GM21515 (cell line): ENCODE data around the gene PEAR1.

ENCODE experiments used
- ATAC-seq: cut with Tn5 transposase; IDR thresholded peaks from one replicate; pipeline ENCODE4 v1.9.1; 2021; ENCODE audit not compliant: unreplicated experiment

The PEAR1 gene

DNA sequence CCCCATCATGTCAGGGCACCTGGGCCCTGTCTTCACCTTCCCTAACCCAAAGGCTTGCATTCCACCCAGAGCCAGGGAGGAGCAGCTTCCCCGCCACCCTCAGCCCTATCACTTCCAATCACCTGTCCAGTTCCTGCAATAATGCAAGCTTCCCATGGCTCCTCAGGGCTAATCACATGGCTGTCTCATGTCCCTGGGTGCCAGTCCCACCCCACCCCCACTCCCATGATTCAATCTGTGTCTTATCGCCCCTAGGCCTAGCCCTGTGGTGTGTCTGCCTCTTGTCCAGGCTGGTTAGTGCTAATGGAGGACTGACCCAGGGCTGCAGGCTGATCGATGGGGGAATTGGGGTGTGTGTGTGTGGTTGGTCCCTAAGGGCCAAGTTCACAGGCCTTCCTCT is 11.0 kb upstream of the PEAR1 start:
- no peak for ATAC-seq

DNA sequence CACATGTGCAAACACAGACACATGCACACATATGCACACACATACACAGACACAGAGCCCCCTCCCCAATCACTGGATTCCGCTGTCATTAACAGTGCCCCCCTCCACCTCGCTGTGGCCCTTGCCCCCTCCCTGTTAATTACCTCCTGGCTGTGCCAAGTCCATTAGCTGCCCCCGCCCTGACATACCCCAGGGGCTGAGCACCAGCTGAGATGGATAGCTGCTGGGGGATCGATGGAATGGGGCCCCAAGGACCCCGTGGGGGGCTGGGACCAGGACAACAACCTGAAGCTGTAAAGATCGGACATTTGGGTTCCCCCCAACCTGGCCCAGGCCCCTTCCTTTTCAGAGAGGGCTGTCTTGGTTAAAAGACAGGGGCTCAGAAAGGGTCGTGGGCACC is 9.6 kb upstream of the PEAR1 start:
- no peak for ATAC-seq

DNA sequence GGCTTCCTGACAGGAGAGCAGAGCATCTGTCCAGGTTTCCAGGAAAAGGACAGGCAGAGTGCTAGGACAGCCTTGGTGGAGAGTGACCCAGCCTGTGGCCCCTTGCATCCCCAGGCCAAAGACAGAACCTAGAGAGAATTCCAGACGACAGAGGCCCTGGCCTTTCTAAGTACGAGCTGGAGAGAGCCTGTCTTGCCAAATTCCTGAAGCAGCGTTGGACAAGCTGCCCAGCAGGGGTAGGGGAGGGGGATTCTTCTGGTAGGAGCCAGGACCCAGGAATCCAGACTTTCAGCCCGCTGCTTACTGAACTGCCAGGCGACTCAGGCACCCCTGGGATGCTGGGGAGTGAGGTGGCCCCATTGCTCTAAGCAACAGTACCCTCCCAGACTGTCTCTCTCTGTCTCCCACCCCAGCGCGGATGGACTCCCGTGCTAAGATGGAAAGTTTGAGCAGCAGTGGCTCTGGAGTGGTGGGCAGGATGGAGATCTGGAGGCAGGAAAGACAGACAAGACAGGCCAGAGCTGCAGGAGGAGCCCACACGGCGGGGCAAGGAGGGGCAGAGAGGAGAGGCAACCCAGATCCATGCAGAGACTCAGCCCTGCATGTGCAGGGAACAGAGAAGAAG is 8.8 kb upstream of the PEAR1 start:
- ATAC-seq, result no peak

DNA sequence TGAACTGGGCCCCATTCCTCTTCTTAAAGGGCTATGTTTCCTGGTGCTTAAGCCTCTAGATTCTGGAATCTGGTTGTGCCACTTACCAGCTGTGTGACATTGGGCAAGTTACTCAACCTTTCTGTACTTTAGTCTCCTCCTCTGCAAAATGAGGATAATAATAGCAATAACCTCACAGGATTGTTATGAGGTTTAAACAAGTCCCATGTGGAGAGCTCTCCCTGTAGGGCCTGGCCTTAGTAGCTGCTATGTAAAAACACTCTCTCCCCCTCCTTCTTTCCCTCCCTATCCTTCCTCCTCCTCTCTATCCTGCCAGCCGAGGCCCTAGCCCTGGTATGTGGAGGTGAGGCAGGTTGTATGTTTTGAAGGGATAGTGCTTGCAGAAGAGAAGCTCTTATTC is 8.2 kb upstream of the PEAR1 start:
- ATAC-seq, result no peak

DNA sequence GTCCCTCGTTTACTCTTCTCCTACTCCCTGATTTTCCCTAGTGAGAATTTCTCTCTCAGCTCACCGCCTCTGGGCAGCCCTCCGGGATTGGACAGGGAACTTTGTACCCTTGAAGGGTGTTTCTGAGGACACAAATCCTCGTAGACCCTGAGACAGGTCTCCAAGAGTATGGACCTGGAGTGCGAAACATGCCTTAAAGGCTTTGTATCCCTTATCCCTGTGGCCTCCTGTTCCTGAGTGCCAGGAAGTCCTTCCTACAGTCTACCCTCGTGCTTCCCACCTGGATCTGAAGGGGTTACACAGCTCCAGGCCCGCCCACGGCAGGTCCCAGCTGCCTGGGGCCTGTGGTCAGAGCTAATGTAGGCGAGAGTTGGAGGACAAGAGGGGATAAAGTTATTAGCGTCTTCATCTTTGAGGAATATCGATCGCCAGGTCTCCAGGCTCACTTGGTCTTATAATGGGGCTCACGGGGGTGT is 7.6 kb upstream of the PEAR1 start:
- no peak for ATAC-seq

DNA sequence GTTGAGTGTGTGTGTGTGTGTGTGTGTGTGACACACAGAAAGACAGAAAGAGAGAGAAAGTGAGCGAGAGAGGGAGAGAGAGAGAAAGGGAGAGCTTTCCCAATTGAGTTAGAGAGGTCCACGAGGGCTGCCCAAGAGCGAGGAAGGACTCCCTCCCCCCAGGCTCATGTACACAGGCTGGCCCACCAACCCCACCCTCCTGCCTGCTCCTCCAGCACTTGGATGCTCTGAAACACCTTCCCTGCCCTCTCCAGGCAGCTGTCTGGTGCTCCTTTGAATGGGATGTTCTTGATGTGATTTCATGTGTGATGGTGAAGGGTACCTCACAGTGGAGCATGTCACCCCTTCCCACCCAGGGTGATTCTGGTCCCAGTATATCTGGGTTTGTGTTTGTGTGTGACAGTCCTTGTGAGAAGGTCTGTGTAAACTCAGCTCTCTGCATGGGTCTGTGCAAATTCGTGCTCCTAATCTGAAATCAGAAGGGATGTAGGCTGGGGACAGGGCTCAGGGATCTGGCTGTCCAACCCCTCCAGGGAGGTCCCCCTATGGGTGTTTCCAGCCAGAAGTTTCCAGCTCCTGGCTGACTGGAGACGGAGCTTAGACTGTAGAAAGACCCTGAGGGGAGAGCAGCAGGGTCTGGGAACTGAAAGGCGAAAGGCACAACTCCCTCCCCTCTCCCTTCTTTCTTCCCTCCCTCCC is 6.8 kb upstream of the PEAR1 start:
- no peak for ATAC-seq

DNA sequence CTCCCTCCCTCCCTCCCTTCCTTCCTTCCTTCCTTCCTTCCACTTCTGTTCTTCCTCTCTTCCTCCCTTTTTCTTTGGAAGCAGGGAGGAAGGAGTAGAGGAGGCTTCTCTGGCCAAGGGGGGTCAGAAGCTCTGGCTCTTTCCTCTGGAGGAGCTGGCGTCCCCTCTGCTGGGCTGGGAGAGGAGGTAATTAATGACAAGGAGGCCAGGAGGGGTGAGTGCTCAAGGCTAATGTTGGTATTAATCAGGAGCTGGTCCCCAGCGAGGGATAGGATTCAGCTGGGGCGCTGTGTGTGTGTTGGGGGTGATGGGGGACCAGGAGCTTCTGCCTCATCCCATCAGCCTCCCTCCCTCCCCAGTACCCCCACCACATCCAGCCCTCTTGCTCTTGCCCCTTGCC is 6.2 kb upstream of the PEAR1 start:
- ATAC-seq, result no peak

DNA sequence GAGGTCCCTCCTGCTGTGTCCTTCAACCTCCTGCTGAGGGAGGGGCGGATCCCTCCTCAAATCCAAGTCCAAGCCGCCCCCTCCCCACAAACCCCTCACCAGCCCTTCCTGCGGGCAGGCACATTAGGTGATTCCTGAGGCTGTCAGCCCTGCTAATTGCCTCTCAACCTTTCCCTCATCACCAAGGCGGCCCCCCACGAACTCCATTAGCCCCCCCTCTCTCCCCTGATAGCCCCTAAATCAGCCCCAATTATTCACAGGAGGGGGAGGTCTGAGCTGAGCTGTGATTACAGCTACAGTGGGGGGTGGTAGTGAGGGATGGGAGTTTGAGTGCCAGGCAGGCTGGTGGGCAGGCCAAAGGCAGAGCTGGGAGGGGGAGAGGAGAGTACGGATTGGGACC is 5.8 kb upstream of the PEAR1 start:
- ATAC-seq, result no peak

DNA sequence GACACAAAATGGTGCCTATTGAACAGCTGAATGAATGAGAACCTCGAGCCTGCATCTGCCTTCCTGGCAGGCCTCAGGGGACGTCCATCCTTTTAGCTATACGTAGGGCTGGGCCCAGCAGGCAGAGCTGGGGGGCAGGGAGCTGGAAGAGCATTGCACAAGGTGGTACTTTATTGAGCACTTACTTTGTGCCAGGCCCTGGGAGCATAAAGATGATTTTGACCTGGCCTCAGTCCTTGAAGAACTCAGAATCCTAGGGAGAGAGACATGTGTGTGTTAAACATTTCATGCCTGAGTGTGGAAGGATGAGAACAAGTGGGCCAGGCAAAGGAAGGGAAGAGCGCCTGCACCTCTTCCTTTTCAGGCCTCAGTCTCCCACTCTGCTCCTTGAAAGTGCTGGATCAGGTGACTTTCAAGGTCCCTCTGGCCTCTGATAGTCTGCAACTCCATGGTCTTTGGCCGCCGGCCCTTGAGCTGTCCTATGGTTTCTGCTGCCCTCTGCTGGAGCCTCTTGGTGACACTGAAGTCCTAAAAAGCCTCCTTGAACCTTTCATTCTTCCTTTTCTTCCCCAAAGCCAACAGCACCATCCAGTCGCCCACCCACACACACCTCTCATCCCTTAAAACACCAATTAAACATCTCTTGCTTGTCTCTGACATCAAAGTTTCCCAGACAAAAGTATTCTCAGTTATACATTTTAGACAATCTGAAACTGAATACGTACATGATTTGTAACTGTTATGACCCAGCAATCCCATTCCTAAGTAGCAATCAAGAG is 3.5 kb upstream of the PEAR1 start:
- no peak for ATAC-seq

DNA sequence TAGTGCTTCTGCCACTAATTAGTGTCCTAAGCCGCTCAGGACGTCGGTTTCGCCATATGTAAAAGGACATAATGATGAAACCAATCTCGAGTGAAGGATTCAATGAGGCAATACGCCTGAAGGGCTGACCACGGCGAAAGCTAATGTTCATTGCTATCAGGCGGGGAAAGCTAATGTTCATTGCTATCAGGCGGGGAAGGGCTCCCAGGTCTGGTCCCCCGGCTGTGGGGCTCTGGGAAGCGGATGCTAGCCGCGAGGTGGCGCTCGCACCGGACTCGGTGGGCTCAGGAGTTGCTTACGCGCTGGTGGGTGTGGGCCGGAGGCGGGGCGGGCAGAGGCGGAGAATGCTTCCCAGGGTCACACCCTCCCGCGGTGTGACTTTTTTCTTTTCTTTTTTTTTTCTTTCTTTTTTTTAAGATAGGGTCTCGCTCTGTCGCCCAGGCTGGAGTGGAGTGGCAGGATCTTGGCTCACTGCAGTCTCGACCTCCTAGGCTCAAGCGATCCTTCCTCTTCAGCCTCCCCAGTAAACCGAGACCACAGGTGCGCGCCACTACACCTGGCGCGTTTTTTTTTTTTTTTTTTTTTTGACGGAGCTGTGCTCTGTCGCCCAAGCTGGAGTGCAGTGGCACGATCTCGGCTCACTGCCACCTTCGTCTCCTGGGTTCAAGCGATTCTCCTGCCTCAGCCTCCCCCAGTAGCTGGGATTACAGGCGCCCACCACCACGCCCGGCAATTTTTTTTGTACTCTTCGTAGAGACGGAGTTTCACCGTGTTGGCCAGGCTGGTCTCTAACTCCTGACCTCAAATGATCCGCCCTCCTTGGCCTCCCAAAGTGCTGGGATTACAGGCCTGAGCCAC is 1.1 kb upstream of the PEAR1 start:
- ATAC-seq, result peak; percentile 61

DNA sequence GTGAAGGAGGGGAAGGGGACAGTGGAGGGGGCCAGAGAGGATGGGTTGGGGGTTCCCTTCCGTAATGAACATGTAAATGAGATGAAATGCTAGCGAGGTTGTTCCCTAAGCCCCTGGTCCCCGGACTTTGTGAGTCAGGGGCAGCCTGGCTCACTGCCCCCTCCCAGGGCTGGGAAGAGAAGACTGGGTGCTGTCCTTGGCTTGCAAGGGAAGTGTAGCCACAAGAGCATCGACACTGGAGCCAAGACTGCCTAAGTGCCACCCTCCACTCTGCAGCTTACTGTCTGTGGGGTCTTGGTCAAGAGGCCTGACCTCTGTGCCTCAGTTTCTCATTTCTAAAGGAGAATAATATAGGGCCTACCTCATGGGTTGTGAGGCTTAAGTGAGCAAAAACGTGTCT is 483 bp downstream of the PEAR1 start:
- no peak for ATAC-seq

DNA sequence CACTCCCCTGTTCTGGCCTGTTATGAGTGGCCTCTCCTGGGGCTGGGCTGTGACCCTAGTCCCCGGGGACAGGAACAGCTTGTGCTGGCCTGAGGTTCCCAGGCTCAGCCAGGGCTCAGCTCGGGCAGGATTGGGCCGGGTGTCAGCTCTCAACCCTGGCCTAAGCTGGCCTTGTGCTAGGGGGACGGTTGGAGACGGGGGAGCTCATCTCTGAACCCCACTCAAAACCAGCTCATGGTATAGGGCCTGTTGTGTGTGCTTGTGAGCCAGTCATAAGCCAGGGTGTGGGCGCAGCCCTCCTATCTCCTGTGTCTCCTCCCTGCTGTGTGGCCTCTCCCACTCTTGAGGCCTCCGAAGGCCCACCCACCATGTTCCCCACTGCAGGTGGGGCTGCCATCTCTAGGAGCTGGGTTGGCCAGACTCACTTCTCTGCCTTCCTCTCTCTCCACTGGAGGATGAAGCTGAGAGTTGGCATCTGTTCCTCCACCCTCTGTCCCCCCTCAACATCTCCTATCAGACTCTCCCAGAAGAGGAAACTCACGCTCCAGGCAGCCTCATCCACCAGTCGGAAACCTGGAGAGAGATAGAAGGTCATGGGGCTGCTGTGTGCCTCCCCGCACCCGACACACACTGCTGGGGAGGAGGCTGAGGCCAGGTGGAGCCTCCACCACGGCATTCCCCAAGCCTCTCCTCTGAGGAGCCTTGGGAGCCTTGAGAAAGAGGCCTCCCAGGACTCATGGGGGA is 1.4 kb downstream of the PEAR1 start:
- no peak for ATAC-seq

DNA sequence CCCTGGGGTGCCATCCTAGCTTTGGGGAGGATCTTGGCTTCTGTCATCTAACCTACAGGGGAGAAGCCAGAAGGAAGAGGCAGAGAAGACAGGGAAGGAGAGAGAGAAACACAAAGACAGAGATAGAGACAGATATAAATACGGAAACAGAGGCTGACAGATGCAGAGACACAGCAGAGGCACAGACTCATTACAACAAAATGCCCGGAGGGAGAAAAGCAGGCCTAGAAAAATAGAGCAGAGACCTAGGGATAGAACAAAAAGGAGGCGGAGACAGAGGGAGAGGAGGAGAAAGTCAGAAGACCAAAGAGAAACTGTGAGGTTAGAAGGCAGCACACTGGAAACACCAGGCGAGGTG is 1.9 kb downstream of the PEAR1 start:
- ATAC-seq, result no peak

DNA sequence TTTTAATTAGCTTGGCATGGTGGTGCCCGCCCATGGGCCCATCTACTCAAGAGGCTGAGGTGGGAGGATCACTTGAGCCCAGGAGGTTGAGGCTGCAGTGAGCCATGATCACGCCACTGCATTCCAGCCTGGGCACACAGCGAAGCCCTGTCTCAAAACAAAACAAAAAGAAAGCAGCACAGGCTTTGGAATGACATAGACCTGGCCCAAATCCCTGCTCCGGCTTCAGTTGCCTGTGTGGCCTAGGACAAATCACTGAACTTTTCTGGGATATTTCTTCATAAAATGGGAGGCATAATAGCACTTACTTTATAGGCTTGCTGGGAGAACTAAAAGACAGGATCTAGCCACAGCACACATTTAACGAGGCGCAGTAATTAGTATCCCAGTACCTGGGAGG is 2.4 kb downstream of the PEAR1 start:
- ATAC-seq, result no peak

DNA sequence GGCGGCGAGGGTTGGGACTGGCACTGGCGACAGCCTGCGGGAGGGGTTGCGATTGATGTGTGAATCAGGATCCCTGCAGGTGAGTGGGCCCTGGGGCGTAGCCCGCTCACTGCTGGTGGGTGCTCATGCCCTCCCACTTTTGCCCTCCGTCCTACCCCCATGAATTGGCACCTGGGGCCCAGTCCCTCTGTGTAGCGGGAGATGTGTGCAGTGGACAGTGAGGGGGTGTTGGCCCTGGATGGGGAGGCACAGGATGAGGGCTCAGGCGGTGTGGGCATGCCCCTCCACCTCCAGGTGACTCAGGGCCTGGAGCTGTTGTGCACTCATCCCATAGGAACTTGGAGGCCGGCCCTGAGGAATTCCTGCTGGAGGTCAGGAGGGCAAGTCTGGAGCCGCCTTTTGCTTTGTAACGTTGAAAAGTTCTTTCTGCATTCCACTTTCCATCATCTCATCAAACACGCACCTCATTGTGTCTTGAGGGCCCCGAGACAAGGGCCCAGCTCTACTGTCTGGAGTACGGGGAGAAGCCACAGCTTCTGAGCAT is 3.0 kb downstream of the PEAR1 start:
- no peak for ATAC-seq

DNA sequence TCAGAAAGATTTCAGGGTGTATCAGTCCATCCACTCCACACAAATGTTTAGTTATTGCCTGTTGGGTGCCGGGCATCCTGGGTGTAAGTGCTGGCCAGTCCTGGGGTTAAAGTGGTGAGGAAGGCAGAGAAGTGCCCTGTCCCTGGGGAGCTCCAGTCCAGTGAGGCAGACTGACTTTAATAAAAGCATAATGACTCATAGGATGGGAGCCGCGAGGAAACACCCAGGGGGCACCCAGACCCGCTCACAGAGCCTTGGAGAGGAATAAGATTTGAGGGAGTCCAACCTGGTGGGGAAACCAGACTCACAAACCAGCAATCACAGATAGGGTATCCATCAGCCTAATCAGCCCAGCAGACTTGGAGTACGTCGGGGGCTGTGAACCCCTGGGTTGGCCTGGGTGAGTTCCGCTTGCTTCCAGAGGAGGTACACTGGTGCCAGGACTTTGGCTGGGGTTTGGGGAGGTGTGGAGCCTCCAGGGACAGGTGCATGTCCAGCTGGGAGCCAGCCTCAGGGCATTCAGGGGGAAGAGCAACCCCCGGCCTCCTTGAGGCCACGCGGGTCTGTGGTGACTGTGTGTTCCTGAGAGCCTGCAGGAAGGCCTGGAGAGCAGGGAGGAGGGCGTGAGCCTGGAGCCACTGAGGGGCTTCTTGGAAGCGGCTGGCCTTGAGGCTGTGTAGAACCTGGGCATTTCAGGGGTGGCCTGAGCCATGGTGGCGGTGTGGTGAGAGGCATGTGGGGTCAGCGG is 3.7 kb downstream of the PEAR1 start:
- ATAC-seq, result no peak

DNA sequence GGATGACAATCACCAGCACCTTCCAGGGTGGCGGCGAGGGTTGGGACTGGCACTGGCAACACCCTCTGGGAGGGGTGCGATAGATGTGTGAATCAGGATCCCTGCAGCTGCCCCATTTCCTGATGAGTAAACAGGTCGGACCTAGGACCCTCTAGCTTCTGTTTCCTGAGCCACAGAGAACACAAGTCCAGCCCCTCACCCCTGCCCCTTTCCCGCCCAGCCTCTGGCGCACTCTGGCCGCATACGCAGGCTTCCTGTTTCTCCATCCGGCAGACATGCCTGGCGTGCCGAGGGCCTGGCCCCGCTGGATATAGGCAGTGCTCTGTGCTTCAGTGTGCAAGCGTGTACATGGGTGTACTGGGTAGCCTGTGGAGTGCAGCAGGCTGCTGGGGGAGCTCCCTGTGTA is 4.6 kb downstream of the PEAR1 start:
- no peak for ATAC-seq

DNA sequence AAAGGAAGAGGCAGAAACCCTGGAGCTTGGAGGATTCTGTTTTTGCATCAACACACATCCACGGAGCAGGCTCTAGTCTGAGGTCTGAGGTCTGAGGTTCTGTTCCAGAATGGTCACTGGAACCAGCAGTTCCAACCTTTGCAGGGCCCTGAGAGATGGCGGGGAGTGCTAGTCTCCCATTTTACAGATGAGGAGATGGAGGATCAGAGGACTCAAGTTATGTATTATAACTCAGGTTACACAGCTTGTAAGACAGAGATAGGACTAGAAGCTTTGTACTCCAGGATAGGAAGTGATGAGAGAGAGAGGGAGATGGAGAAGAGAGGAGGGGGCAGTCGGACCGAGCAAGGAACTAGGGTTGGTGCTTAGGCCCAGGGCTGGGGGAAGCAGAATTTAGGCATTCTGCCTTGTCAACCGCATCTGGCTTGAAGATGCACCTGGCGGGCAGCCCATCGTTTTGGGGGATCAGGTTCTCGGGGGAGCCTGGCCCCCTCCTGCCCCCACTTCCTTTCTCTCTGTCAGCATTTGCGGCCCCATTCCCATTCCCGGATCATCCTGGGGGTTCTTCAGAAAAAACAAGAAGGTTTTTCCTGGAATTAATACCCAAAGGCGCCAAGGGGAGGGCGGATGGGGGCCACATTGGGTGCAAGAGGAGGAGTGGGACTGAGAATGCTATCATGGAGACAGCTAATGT is 5.6 kb downstream of the PEAR1 start:
- no peak for ATAC-seq
